GM18520 (cell line): ENCODE data around the gene CEBPG.

Experiments
- ATAC-seq: cut with Tn5 transposase; IDR thresholded peaks from one replicate; pipeline ENCODE4 v1.9.1; 2021; ENCODE audit not compliant: unreplicated experiment

CEBPG gene

DNA sequence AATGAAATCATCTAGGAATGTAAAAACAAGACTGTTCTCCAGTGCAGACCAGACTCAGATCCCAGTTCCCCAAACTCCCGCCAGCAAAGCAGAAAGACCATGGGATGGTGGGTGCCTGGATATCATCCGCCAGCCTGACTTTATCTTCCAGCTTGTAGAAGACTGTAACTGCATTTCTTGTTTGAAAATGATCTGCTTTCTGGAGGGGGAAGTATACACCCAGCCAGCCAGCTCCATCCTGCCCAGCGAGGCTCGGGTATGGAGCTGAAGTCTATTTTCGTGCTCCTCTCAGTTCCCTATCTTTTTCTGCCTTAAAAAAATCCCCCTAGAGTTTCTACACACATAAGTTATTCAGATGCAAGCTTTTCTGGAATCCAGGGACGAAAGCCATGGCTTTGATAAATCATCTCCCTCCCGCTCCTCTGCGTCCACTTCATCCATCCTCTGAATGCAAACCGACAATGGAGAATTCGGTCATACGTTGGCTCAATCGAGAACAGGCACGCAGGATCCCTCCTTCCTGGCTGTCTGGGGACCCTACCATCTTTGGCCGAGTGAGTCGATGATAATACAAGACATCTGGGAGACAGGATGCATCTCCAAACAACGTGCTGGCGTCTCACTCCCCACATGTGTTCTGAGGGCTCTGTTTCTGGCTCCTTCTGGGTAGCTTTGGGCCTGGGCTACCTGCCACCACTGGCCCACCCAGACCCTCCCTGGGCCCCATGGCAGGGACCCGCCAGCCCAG, 31.2 kb downstream of the CEBPG start:
- ATAC-seq = no peak

- no peak for ATAC-seq
These were observed 31.7 kb downstream of the CEBPG start for GRCh38 chr19:33405254-33405552.

DNA sequence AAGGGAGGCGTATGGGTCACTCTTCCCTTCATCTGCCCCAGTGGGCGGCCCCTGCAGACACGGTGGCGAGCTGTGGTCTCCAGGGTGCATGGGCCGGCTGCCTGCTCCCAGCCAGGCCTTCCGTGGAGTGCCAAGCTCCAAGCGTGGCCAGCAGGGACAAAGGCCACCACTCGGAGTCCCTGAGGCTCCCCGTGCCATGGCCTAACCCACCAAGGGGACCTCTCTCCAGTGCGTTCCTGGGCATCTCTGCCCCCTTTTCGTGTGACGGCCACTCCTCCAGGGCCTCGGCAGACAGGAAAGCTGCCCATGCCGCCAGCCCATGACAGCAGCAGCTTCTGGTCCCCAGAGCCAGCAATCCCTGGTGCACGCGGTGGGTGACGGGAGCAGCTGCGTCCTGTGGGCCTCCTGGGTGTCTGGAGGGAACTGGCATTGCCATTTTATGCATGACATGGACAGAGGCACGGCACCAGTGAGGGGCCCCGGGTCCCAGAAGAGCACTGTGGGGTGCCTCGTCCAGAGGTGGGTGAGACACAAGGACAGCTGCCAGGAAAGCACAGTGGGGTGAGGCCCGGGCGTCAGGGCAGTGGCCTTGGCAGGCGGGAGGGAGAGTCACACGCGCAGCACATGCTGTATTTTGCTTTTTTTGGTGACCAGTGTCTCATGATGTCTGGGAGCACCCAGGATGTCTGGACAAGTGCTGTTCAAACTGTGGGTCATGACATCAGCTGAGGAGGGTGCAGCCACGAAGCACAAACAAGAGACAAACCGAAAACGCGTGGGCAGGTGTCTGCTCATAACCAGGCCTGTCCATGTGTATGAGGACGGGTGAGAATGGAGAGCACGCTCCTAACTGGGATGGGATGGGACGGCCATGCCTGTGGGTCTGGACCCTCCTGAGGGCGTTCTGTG, 32.3 kb downstream of the CEBPG start:
- ATAC-seq = no peak

- no peak for ATAC-seq
These were observed 33.1 kb downstream of the CEBPG start for GRCh38 chr19:33406521-33407139.

DNA sequence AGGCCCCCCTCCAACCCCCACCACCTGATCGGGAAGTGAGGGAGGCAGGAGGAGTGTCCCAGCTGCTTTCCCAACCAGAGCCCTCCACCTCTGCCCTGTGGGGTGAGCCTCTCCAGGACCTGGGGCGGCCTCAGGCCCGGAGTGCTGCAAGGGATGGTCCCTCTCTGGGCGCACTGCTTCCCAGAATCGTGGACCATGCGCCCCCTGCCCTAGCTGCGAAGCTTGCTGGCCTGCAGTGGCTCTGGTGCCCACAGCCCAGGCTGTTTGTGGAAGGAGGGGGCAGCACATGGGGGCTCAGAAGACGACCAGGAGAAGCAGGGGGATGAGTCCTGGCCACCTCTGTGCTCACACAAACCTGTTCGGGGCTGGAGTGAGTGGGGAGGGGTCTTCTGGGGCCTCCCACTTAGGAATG, 33.6 kb downstream of the CEBPG start:
- no peak for ATAC-seq

DNA sequence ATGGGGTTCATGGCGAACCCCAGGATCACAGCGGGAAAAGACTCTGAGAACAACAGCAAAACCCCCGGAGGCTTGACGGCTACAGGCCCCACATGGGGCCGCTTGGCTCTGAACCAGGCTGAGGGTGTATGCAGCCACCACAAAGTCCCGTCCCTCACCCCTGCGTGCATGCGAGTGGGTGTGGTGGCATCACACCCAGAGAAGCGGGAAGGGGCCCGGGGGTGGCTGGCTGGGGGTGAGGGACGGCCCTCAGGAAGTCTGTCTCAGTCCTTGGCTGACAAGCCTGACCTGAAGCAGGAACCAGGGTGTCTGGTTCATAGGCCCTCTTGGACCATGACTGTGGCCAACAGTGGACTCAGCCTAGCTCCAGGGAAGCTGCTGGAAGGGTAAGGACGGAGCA, 34.2 kb downstream of the CEBPG start:
- ATAC-seq = no peak

GRCh38 chr19:33408116-33408515, 34.6 kb downstream of the CEBPG start:
- ATAC-seq = no peak

DNA sequence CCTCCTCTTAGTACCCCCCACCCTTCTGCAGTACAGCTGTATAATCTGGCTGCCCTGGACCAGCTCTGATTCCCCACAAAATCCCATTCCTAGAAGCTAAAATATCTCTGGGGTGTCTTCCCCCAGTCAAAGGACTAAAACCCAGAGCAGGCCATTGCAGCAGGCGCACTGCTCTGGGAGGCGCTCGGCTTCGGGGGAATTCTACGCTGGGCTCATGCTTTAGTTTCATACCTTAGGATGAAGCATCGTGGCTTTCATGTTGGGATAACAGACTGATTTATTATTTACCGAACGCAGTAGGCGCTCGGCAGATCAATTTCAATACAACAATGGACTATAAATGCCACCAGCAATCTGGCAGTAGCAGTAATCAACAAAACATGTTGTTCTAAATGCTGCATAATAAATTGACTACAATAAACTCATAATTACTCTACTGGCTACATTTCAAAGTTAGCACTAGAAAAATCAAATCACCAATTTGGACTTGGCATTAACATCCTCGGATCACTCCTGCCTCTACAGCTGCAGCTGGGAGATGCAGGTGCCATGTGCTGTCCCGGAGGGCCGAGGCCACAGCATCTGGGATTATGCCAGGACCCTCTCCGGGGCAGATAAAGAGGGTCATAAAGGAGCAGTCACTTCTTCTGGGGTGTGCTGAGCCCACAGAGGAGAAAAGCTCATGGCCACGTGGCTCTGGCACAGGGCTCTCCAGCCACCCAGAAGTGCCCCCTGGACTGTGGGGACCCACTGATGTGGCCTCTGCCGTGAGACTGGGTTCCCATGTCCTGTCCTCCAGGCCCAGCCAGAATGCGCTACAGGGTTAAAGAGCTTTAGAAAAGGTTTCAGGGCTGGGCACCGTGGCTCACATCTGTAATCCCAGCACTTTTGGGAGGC, 35.3 kb downstream of the CEBPG start:
- no peak for ATAC-seq

GRCh38 chr19:33409906-33410685, 36.6 kb downstream of the CEBPG start:
- ATAC-seq = no peak

GRCh38 chr19:33410915-33411401, 37.4 kb downstream of the CEBPG start:
- no peak for ATAC-seq

- no peak for ATAC-seq
These were observed 38.2 kb downstream of the CEBPG start for GRCh38 chr19:33411621-33412180.

DNA sequence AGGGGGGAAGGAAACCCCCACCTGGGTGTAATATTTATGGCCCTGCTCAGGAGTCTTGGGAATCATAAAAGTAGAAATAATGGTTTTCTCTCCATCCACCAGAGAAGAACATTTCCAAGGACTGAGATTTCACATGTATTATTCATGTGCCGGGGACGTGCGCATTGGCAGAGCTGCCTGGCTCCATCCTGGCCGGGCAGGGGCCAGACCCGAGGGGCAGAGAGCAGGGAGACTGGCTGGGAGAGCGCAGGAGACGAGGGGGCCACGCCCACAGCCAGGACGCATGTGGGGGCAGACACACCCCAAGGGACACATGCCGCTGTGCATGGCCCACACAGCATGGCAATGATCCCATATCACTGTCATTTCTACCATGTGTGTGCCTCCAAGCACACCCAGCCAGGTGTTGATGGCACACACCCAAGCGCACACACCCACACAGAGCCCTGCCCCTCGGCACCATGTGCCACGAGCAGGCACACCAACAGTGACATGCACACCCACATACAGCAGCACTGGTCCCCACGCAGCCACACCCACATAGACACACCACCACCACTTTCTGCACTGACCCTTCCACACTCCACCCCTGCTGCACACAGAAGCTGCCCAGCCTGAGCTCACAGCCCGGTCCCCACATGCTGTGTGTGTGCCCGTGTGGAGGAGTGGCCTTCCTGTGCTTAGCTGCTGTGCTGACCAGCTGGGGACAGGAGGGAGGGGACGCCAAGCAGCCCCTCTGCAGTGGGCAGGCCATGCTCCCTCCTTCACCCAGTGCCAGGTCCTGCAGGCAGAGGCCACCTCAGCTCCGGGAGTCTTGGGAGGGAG, 39.3 kb downstream of the CEBPG start:
- no peak for ATAC-seq

GRCh38 chr19:33413426-33413725, 39.9 kb downstream of the CEBPG start:
- no peak for ATAC-seq

- no peak for ATAC-seq
These were observed 40.6 kb downstream of the CEBPG start for GRCh38 chr19:33413868-33414666.

DNA sequence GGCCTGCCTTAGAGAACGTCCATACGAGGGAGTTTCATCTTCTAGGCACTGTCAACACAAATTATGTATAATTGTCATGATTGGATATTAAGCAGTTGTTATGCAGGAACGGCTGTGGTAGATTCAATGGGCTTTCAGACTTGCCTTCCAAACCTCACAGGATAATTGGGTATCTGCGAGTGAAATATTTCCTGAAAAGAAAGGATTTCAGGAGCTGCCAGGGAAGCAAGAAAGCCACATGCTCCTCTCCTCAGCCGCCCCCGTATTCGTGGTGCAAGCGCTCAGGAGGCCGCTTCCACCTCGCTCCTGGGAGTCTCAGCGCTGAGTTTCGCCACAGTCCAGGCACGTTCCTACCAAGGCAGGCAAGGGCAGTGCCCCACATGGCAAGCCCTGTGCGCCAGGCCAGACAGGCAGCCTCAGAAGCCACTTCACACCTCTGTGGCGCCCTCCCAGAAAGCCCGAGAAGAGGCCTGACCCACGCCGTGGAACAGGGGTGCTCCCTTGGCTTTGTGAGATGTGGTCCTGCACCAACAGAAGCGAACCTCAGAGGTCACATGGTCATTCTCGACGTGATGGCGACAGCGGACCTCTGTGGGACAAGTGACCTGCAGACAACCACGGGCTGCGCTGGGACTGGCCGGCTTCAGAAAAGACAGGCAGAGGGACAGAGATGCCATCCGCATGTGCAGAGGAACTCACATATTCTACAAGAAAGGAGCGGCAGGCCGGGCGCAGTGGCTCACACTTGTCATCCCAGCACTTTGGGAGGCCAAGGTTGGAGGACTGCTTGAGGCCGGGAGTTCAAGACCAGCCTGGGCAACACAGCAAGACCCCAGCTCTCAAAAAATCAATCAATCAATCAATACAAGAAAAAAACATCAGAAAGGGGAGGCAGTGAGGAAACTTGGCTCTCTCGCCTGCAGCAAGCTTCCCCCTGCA, 41.4 kb downstream of the CEBPG start:
- ATAC-seq = no peak

DNA sequence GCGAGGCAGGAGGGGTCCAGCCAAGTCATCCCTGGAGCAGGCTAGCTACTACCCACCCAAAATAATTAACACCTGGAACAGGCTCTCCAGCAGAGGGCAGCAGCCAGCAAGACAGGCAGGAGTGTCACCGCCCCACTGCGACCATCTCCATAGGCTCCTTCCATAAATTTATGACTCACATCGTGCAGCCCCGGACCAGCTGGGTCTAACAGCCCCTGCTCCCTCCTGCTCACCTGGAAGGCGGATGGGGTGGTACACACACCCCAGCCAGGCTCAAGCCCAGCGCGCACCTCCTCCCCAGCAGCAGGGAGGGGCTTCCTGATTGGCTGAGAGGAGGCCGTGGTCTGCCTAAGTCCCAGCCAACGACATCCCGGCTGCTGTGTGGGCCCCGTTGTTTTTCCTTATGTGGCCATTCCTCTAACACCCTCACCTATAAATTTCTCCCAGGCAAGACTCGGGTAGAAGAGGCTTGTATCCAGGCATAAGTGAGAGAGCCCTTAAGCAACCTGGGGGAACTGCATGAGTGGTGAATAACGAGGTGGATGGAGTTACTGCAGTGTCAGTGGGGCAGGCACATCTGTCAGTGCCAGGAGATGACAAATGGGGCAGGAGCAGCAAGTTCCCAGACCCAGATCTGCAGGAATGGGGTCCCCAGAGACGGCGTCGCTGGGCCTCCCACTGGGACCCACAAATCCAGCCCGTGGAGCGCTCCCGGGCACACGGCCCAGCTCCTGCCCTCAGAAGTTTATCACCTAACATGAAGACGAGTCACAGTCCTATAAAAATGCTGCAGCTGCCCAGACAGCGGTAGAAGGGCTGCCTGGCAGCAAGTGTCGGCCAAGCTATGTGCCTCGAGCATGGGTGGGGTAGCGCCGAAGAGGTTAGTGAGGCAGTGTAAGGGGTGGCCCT, 43.1 kb downstream of the CEBPG start:
- ATAC-seq = no peak
